ENCODE data around the gene ZNF134. TPM values are rescaled to one million over a fixed set of nuclear protein-coding genes. Genes with fewer than 3 reads are reported as not detected.
A peak's percentile ranks its signal among the peaks of the same experiment; 100 is the strongest.

The ZNF134 gene
- total and polyA plus RNA-seq, 9 of the 15 experiments (the other 6 are each of a cell fraction or from before 2014, with no cell fraction given) = 1.3 to 10.0 (median 5.7) TPM

- TF ChIP-seq TRIM25 (IDR thresholded peaks at IDR 0.05; ENCODE audit: borderline replicate concordance) = no peak
- no peak for TF ChIP-seq ZC3H11A (IDR thresholded peaks at IDR 0.05; ENCODE audit: low read depth, low read length)
- no peak for TF ChIP-seq HNRNPH1 (optimal IDR thresholded peaks at IDR 0.05; ENCODE audit: low read depth, low read length)
- no peak for TF ChIP-seq HDGF (IDR thresholded peaks at IDR 0.05)
- no peak for TF ChIP-seq ATF6 (CRISPR knock-in tag; IDR thresholded peaks at IDR 0.05)
- no peak for TF ChIP-seq ZNF217 (CRISPR knock-in tag; IDR thresholded peaks at IDR 0.05)
- TF ChIP-seq RBFOX2 (IDR thresholded peaks at IDR 0.05; ENCODE audit: low read depth, low read length) = peak; percentile 71
- TF ChIP-seq KHSRP (IDR thresholded peaks at IDR 0.05) = no peak
- TF ChIP-seq ZNF444 (CRISPR knock-in tag; IDR thresholded peaks at IDR 0.05) = no peak
- TF ChIP-seq CLOCK (CRISPR knock-in tag; IDR thresholded peaks at IDR 0.05; ENCODE audit: borderline replicate concordance) = no peak
- TF ChIP-seq CHAMP1 (IDR thresholded peaks at IDR 0.05) = no peak
- TF ChIP-seq KLF13 (tag; IDR thresholded peaks at IDR 0.05; ENCODE audit: borderline replicate concordance, low read depth) = no peak
- no peak for TF ChIP-seq RERE (CRISPR knock-in tag; IDR thresholded peaks at IDR 0.05; ENCODE audit: borderline replicate concordance)
Measured at GRCh38 chr19:57599761-57600383, 14.2 kb upstream of the ZNF134 start, which contains the start of gene ZNF530 (continued).
